ENCODE data around the gene PCNX1.

DNA sequence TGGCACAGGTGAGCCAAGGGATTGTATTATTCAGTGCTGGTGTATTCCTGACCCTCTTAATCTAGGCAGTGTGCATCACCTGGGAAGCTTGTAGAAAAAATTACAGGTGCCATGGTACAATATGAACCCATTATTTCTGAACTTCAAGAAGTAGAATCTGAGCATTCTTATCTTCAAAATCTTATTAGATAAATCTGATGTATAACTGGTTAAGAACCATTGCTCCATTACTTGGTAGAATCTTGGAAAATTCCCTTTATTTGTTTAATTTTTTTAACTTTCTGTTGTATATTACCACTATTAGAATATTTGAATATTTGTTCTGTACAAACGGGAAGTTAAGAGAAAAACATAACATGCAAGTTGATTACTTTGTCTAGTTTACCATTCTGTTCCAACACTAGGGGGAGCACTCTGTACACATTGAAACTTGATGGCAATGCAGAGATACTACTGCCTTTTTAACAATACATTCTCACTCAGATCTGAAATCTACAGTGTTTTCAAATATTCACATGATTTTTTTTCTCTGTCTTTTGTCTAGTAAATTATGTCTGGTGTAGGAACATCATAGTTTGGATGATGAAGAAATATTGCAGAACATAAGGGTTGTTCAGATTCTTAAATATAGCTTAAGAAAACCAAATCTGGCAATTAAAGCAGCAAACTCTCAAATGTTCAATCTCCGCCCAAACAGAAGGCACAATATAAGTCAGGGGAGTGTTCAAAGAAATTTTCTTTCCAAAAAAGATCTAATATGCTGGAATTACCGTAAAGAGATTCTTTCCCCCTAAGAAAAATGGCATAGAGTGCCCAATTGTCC lies 196.6 kb downstream of the PCNX1 start:
- TF ChIP-seq SIN3A (IDR thresholded peaks at IDR 0.05; ENCODE audit: borderline replicate concordance, insufficient read depth, low read length) (no peak), TAF1 (IDR thresholded peaks at IDR 0.05; ENCODE audit: borderline replicate concordance, insufficient read depth, low read length) (no peak)

Measured in PFSK-1 (cell line).